OCI-LY3 (cell line): ENCODE measurements around the gene BPTF.

Experiments used
- CTCF ChIP-seq: fragments of 200-600, 300-600 bp; sonication (generic); IDR thresholded peaks from 2 replicates; pipeline ENCODE4 v1.5.1; 2014; ENCODE audit warnings: antibody characterized with exemption, low read length, low read depth
- EZH2phosphoT487 ChIP-seq: fragments of 200-600 bp; shearing (Covaris generic); IDR thresholded peaks from 2 replicates; pipeline ENCODE4 v1.6.1; 2018; ENCODE audit warnings: antibody characterized with exemption, mixed run types, low read depth

GRCh38 chr17:67865438-67865837, 40.1 kb downstream of the BPTF start:
- no peak for TF ChIP-seq CTCF
- no peak for TF ChIP-seq EZH2phosphoT487
